ENCODE measurements around the gene PKN1.
"Not testable (repeated sequence)": the region's sequence is repeated elsewhere in the genome, so short reads cannot be mapped to it uniquely, and the experiment has no call there.

Gene PKN1

DNA sequence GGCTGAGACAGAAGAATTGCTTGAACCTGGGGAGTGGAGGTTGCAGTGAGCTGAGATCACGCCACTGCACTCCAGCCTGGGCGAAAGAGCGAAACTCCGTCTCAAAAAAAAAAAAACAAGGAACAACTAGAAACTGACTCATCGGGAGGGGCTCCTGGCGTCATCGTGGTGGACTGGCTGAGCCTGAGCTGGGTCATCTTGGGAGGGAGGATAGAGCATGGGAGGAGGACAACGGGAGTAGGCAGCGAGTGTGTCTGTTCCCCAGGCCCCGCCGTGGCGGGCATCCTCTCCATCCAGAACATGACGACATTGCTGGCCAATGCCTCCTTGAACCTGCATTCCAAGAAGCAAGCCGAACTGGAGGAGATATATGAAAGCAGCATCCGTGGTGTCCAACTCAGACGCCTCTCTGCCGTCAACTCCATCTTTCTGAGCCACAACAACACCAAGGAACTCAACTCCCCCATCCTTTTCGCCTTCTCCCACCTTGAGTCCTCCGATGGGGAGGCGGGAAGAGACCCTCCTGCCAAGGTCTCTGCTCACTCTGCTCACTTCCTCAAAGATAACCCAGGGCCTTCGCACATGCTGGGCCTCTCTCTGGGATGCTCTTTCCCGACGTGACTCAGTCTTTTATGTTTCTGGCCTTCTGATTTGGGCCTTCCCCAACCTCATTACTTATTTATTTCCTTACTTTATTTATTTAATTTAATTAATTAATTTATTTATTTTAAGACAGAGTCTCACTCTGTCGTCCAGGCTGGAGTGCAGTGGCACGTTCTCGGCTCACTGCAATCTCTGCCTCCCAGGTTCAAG lies 30.6 kb upstream of the PKN1 start:
- no peak for DNase-seq (ENCODE audit: low read depth)
- no peak overlapping the region for H3K4me3 ChIP-seq (ENCODE audit: low read length)
- TF ChIP-seq, protein P1, sequence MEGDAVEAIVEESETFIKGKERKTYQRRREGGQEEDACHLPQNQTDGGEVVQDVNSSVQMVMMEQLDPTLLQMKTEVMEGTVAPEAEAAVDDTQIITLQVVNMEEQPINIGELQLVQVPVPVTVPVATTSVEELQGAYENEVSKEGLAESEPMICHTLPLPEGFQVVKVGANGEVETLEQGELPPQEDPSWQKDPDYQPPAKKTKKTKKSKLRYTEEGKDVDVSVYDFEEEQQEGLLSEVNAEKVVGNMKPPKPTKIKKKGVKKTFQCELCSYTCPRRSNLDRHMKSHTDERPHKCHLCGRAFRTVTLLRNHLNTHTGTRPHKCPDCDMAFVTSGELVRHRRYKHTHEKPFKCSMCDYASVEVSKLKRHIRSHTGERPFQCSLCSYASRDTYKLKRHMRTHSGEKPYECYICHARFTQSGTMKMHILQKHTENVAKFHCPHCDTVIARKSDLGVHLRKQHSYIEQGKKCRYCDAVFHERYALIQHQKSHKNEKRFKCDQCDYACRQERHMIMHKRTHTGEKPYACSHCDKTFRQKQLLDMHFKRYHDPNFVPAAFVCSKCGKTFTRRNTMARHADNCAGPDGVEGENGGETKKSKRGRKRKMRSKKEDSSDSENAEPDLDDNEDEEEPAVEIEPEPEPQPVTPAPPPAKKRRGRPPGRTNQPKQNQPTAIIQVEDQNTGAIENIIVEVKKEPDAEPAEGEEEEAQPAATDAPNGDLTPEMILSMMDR (conservative IDR thresholded peaks at IDR 0.05; ENCODE audit: low read depth, low read length) = no peak

DNA sequence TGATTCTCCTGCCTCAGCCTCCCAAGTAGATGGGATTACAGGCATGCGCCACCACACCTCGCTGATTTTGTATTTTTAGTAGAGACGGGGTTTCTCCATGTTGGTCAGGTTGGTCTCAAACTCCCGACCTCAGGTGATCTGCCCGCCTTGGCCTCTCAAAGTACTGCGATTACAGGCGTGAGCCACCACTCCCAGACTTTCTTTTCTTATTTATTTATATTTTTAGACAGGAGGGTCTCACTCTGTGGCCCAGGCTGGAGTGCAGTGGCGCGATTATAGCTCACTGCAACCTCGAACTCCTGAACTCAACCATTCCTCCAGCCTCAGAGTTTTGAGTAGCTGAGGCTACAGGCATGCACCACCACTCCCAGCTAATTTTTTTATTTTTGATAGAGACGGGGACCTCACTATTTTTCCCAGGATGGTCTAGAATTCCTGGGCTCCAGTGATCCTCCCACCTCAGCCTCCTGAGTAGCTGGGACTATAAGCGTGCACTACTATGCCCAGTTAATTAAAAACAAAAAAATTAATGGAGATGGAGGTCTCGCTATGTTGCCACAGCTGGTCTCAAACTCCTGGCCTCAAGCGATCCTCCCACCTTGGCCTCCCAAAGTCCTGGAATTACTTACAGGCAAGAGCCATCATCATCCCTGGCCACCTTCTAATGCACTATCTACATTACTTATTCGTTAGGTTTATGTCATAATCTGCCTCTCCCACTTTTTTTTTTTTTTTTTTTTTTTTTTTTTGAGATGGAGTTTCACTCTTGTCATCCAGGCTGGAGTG lies 29.8 kb upstream of the PKN1 start:
- not testable (repeated sequence) for H3K4me3 ChIP-seq (ENCODE audit: low read length); DNase-seq (ENCODE audit: low read depth)

DNA sequence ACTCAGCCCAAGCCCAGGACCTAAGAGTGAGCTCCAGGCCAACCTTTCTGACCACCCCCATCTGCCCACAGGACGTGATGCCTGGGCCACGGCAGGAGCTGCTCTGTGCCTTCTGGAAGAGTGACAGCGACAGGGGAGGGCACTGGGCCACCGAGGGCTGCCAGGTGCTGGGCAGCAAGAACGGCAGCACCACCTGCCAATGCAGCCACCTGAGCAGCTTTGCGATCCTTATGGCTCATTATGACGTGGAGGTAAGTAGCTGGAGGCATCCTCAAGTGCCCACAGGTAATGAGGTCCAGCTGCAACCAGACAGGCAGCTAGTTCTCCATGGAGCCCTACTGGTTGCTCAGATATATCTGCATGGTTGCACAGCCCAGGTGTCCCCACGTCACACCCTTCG lies 28.8 kb upstream of the PKN1 start:
- TF ChIP-seq, protein P1 (conservative IDR thresholded peaks at IDR 0.05; ENCODE audit: low read depth, low read length) = no peak
- no peak overlapping the region for H3K4me3 ChIP-seq (ENCODE audit: low read length)
- DNase-seq (ENCODE audit: low read depth) = no peak

DNA sequence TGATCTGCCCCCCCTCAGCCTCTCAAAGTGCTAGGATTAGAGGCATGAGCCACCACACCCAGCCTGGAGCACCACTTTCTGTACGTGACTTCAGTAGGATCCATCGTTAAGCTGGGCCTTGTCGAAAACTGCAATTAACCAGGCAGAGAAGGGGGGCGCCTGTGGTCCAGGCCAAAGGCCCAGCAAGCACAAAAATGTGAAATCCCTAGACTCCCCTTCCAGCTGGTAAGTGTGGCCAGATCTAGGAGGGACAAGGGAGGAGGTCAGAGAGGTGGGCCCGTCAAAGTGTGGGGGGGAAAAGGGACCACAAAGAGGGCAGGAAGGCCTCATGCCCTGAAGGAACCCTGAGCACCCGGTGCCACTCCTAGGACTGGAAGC lies 27.7 kb upstream of the PKN1 start:
- peak overlapping the region; percentile 33 for H3K4me3 ChIP-seq (ENCODE audit: low read length)
- DNase-seq (ENCODE audit: low read depth) = no peak
- TF ChIP-seq, protein P1 (conservative IDR thresholded peaks at IDR 0.05; ENCODE audit: low read depth, low read length) = no peak

DNA sequence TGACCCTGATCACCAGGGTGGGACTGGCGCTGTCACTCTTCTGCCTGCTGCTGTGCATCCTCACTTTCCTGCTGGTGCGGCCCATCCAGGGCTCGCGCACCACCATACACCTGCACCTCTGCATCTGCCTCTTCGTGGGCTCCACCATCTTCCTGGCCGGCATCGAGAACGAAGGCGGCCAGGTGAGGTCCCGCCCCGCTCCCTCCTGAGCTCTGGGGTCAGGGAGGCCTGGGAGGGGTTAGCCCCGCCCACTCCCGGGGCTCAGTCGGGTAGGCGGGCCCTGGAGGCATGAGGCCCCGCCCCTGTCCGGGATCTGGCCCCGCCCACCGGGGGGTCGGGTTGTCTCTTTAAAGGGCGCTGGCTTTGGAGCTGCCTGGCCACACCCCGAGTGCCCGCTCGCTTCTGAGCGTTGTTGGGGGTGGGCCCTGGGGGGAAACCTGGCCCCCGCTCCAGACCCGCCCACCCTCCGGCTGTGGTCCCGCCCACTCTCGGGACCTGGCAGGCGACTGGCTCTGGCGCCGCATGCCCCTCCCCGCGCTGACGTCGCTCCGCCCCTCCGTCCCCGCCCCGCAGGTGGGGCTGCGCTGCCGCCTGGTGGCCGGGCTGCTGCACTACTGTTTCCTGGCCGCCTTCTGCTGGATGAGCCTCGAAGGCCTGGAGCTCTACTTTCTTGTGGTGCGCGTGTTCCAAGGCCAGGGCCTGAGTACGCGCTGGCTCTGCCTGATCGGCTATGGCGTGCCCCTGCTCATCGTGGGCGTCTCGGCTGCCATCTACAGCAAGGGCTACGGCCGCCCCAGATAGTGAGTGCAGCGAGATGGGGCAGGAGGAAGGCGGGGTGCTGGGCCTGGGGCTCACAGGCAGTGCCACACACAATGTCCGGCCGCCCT lies 27.1 kb upstream of the PKN1 start:
- peak overlapping the region; percentile 33 for H3K4me3 ChIP-seq (ENCODE audit: low read length)
- peak; percentile 69 for DNase-seq (ENCODE audit: low read depth)
- TF ChIP-seq, protein P1 (conservative IDR thresholded peaks at IDR 0.05; ENCODE audit: low read depth, low read length) = peak; percentile 72

DNA sequence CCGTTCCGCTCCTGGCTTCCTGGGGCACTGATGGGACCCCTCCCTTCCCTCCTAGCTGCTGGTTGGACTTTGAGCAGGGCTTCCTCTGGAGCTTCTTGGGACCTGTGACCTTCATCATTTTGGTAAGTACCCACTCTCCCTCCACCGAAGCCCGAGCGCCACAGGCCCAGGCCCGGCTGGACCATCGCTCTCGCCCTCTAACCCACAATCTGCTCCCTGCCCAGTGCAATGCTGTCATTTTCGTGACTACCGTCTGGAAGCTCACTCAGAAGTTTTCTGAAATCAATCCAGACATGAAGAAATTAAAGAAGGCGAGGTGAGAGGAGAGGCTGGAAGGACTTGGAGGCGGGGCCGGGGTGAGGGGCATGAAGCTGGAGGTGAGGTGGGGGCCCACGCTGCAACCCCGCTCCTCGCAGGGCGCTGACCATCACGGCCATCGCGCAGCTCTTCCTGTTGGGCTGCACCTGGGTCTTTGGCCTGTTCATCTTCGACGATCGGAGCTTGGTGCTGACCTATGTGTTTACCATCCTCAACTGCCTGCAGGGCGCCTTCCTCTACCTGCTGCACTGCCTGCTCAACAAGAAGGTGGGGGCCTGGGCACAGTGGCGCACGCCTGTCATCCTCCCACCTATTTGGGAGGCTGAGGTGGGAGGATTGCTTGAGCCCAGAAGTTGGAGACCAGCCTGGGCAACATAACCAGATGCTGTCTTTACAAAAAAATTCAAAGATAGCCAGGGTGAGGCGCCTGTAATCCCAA lies 26.3 kb upstream of the PKN1 start:
- DNase-seq (ENCODE audit: low read depth) = no peak

More for the DNA sequence above, 26.3 kb upstream of the PKN1 start:
- no peak overlapping the region for H3K4me3 ChIP-seq (ENCODE audit: low read length)
- TF ChIP-seq, protein P1 (conservative IDR thresholded peaks at IDR 0.05; ENCODE audit: low read depth, low read length) = no peak
